Measurements from ENCODE around the gene WWOX.

DNA sequence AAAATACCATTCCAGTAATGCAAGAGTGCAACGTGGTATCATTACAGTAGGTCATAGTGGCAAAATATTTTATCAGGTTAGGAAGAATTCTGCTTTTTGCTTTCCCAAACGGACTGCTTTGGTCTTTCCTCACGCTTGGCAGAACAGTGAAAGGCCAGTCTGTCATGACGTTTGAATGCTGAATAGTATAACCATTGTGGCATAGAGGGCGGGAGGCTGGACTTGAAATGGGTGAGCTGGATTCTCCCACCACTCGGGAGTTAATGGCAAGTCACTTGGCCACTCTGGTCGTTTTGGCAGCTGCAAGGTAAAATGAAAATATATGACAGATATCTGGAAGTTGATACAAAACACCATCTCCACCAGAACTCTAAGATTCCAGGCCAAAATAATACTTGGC lies 1109.9 kb downstream of the WWOX start:
- TF ChIP-seq CTCF (conservative IDR thresholded peaks at IDR 0.05 in 1 of 2, IDR thresholded peaks at IDR 0.05 in 1 of 2; ENCODE audit: extremely low read depth in 1 of 2, insufficient read depth in 1 of 2, low read depth in 1 of 2, low read length in 2 of 2) (no peak), EZH2 (IDR thresholded peaks at IDR 0.05; ENCODE audit: borderline replicate concordance, low read length) (no peak)

All from mammary epithelial cell (primary cell).